Measurements from ENCODE around the gene KLK4. TPM values are rescaled to one million over a fixed set of nuclear protein-coding genes. Genes with fewer than 3 reads are reported as not detected.

The KLK4 gene
- total RNA-seq, 1 donor from 2014 or later = not detected

DNA sequence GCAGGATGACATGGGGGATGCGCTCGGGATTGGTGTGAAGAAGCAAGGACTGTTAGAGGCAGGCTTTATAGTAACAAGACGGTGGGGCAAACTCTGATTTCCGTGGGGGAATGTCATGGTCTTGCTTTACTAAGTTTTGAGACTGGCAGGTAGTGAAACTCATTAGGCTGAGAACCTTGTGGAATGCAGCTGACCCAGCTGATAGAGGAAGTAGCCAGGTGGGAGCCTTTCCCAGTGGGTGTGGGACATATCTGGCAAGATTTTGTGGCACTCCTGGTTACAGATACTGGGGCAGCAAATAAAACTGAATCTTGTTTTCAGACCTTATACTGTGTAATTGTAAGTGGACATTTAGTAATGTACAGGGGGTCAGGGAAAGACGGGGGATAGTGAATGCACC lies 31.0 kb downstream of the KLK4 start:
- DNase-seq (ENCODE audit: low read depth, low spot score) = no peak

GRCh38 chr19:50878851-50879250 lies 32.3 kb downstream of the KLK4 start:
- no peak for DNase-seq (ENCODE audit: low read depth, low spot score)

- no peak for DNase-seq (ENCODE audit: low read depth, low spot score)
Measured at GRCh38 chr19:50877338-50877737, 33.9 kb downstream of the KLK4 start.

DNA sequence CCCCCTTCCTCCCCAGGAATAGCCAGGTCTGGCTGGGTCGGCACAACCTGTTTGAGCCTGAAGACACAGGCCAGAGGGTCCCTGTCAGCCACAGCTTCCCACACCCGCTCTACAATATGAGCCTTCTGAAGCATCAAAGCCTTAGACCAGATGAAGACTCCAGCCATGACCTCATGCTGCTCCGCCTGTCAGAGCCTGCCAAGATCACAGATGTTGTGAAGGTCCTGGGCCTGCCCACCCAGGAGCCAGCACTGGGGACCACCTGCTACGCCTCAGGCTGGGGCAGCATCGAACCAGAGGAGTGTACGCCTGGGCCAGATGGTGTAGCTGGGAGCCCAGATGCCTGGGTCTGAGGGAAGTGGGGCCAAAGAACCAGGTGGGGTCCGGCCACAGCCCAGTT lies 34.7 kb downstream of the KLK4 start:
- DNase-seq (ENCODE audit: low read depth, low spot score) = no peak

- no peak for DNase-seq (ENCODE audit: low read depth, low spot score)
Measured at GRCh38 chr19:50875795-50876422, 35.3 kb downstream of the KLK4 start.

DNA sequence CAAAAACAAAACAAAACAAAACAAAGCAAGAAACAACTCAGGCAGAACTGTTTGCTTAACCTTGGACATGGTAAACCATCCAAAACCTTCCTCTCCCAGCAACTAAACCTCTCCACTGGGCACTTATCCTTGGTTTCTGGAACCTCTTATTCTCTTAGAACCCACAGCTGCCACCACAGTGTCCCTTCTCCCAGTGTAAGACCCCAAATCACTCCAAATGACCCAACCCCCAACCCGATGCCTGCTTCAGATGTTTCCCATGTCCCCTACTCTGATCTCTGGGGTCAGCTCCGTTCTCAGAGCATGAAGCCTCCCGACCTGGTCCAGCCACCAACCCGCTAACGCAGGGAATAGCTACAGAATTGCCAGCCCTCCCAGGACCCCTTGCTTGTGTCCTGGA lies 37.0 kb downstream of the KLK4 start:
- no peak for DNase-seq (ENCODE audit: low read depth, low spot score)

- DNase-seq (ENCODE audit: low read depth, low spot score) = no peak
Measured at GRCh38 chr19:50873056-50873455, 38.1 kb downstream of the KLK4 start, which contains the start of gene KLK2. TSS of gene KLK2 (plus strand) at chr19:50873439. CDS start at chr19:50873474, 35 bp downstream.

DNA sequence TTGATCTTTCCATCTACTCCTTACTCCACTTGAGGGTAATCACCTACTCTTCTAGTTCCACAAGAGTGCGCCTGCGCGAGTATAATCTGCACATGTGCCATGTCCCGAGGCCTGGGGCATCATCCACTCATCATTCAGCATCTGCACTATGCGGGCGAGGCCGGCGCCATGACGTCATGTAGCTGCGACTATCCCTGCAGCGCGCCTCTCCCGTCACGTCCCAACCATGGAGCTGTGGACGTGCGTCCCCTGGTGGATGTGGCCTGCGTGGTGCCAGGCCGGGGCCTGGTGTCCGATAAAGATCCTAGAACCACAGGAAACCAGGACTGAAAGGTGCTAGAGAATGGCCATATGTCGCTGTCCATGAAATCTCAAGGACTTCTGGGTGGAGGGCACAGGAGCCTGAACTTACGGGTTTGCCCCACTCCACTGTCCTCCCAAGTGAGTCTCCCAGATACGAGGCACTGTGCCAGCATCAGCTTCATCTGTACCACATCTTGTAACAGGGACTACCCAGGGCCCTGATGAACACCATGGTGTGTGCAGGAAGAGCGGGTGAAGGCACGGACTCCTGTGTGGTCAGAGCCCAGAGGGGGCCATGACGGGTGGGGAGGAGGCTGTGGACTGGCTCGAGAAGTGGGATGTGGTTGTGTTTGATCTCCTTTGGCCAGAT lies 40.6 kb downstream of the KLK4 start:
- DNase-seq (ENCODE audit: low read depth, low spot score) = no peak

DNA sequence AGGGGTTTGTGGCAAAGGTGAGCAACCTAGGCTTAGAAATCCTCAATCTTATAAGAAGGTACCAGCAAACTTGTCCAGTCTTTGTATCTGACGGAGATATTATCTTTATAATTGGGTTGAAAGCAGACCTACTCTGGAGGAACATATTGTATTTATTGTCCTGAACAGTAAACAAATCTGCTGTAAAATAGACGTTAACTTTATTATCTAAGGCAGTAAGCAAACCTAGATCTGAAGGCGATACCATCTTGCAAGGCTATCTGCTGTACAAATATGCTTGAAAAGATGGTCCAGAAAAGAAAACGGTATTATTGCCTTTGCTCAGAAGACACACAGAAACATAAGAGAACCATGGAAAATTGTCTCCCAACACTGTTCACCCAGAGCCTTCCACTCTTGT lies 41.7 kb downstream of the KLK4 start:
- DNase-seq (ENCODE audit: low read depth, low spot score) = no peak

DNA sequence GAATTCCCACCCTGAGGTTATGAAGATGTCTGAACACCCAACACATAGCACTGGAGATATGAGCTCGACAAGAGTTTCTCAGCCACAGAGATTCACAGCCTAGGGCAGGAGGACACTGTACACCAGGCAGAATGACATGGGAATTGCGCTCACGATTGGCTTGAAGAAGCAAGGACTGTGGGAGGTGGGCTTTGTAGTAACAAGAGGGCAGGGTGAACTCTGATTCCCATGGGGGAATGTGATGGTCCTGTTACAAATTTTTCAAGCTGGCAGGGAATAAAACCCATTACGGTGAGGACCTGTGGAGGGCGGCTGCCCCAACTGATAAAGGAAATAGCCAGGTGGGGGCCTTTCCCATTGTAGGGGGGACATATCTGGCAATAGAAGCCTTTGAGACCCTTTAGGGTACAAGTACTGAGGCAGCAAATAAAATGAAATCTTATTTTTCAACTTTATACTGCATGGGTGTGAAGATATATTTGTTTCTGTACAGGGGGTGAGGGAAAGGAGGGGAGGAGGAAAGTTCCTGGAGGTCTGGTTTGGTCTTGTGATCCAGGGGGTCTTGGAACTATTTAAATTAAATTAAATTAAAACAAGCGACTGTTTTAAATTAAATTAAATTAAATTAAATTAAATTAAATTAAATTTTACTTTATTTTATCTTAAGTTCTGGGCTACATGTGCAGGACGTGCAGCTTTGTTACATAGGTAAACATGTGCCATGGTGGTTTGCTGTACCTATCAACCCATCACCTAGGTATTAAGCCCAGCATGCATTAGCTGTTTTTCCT lies 49.5 kb downstream of the KLK4 start:
- DNase-seq (ENCODE audit: low read depth, low spot score) = no peak

DNA sequence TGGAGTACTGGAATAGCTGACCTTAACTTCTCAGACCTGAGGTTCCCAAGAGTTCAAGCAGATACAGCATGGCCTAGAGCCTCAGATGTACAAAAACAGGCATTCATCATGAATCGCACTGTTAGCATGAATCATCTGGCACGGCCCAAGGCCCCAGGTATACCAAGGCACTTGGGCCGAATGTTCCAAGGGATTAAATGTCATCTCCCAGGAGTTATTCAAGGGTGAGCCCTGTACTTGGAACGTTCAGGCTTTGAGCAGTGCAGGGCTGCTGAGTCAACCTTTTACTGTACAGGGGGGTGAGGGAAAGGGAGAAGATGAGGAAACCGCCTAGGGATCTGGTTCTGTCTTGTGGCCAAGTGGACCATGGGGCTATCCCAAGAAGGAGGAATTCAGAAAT lies 50.2 kb downstream of the KLK4 start:
- DNase-seq (ENCODE audit: low read depth, low spot score) = no peak

GRCh38 chr19:50859849-50860248 lies 51.3 kb downstream of the KLK4 start:
- no peak for DNase-seq (ENCODE audit: low read depth, low spot score)

- DNase-seq (ENCODE audit: low read depth, low spot score) = no peak
Measured at GRCh38 chr19:50858886-50859285, 52.3 kb downstream of the KLK4 start.

DNA sequence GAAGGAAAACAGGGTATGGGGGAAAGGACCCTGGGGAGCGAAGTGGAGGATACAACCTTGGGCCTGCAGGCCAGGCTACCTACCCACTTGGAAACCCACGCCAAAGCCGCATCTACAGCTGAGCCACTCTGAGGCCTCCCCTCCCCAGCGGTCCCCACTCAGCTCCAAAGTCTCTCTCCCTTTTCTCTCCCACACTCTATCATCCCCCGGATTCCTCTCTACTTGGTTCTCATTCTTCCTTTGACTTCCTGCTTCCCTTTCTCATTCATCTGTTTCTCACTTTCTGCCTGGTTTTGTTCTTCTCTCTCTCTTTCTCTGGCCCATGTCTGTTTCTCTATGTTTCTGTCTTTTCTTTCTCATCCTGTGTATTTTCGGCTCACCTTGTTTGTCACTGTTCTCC lies 53.8 kb downstream of the KLK4 start:
- no peak for DNase-seq (ENCODE audit: low read depth, low spot score)

Other genes starting within 250 kb of the KLK4 start
- gene SHANK1, start 191.6 kb downstream of the KLK4 start, total RNA-seq = 0.26 and 0.63 TPM in 2 replicates
- 4.0 and 4.3 TPM in 2 replicates for gene CLEC11A, start 188.0 kb downstream of the KLK4 start, total RNA-seq
- not detected in 2 replicates for gene GPR32, start 140.9 kb downstream of the KLK4 start, total RNA-seq
- not detected in 2 replicates for gene ACP4, start 121.0 kb downstream of the KLK4 start, total RNA-seq
- gene KLK1, start 87.6 kb downstream of the KLK4 start, total RNA-seq = not detected in 2 replicates
- gene KLK15, start 77.8 kb downstream of the KLK4 start, total RNA-seq = not detected in 2 replicates
- not detected in 2 replicates for gene KLK3, start 56.5 kb downstream of the KLK4 start, total RNA-seq
- not detected in 2 replicates for gene KLK2, start 38.0 kb downstream of the KLK4 start, total RNA-seq
- gene KLK5, start 41.6 kb upstream of the KLK4 start, total RNA-seq = not detected in 2 replicates
- not detected in 2 replicates for gene KLK6, start 58.2 kb upstream of the KLK4 start, total RNA-seq
- not detected in 2 replicates for gene KLK7, start 72.5 kb upstream of the KLK4 start, total RNA-seq
- not detected in 2 replicates for gene KLK8, start 90.2 kb upstream of the KLK4 start, total RNA-seq
- 0.04 TPM in 1 of 2 replicates, not detected in the other for gene KLK10, start 108.3 kb upstream of the KLK4 start, total RNA-seq
- not detected in 2 replicates for gene KLK11, start 115.2 kb upstream of the KLK4 start, total RNA-seq
- gene KLK12, start 123.6 kb upstream of the KLK4 start, total RNA-seq = not detected in 2 replicates
- gene KLK13, start 153.7 kb upstream of the KLK4 start, total RNA-seq = not detected in 2 replicates
- not detected in 2 replicates for gene KLK14, start 171.5 kb upstream of the KLK4 start, total RNA-seq
- 6.6 and 10.2 TPM in 2 replicates for gene CTU1, start 197.0 kb upstream of the KLK4 start, total RNA-seq
- gene SIGLEC9, start 213.5 kb upstream of the KLK4 start, total RNA-seq = not detected in 2 replicates
- not detected in 2 replicates for gene SIGLEC7, start 230.9 kb upstream of the KLK4 start, total RNA-seq

Data from pulmonary artery endothelial cell (primary cell).